ENCODE measurements around the gene FAM118A. TPM values are rescaled to one million over a fixed set of nuclear protein-coding genes. Genes with fewer than 3 reads are reported as not detected.

The FAM118A gene
- total RNA-seq, 1 donor from 2014 or later, result 20.6 TPM

DNA sequence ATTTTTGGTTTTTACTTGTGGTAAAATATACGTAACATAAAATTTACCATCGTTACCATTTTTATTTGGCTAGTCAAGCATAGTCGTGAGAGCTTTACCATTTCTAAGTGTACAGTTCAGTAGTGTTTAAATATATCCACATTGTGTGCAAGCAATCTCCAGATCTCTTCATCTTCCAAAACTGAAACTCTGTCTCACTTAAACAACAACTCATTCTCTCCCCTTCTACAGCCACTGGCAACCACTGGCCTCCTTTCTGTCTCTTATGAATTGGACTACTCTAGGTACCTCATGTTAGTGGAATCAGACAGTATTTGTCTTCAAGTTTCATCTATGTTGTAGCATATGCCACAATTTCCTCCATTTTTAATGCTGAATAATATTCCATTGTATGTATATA, 66.3 kb downstream of the FAM118A start:
- intact Hi-C loops (cut with DNase I), result loop anchor here (10.0 kb wide), 1 partner anchor 81 kb away; no protein-coding TSS in a partner anchor
- H3K4me1 ChIP-seq, result peaks cover 4% of the 10 kb centered on the region
- no peak for DNase-seq

DNA sequence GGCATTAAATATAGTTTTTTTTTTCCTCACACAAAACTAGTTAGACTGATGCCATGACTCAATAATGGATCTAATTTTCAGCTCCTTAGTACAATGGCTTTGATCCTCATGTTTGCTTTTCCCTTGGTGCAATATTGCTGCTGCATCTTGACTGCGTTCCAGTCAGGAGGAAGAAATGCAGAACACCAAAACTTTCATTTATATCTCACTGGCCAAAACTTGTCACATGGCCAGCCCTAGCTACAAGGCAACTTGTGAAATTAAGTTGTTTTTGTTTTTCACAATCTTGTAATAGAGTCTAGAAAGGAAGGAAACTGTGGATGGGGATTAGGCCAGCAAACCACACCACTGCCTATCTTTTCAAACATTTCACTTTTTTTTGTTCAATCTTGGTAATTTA, 67.0 kb downstream of the FAM118A start:
- intact Hi-C loops (cut with DNase I), result loop anchor here (10.0 kb wide), 1 partner anchor 82 kb away; no protein-coding TSS in a partner anchor

More for the DNA sequence above, 66.3 kb downstream of the FAM118A start:
- Histone ChIP-seq H3K9me3 (no peaks in the 10 kb centered on the region), H3K27me3 (no peaks in the 10 kb centered on the region), H3K27ac (no peak overlapping the region), H3K36me3 (no peaks in the 10 kb centered on the region), H3K4me3 (no peak overlapping the region)
- no peak for ATAC-seq
- TF ChIP-seq, protein P1, sequence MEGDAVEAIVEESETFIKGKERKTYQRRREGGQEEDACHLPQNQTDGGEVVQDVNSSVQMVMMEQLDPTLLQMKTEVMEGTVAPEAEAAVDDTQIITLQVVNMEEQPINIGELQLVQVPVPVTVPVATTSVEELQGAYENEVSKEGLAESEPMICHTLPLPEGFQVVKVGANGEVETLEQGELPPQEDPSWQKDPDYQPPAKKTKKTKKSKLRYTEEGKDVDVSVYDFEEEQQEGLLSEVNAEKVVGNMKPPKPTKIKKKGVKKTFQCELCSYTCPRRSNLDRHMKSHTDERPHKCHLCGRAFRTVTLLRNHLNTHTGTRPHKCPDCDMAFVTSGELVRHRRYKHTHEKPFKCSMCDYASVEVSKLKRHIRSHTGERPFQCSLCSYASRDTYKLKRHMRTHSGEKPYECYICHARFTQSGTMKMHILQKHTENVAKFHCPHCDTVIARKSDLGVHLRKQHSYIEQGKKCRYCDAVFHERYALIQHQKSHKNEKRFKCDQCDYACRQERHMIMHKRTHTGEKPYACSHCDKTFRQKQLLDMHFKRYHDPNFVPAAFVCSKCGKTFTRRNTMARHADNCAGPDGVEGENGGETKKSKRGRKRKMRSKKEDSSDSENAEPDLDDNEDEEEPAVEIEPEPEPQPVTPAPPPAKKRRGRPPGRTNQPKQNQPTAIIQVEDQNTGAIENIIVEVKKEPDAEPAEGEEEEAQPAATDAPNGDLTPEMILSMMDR (IDR thresholded peaks at IDR 0.05), result no peak

DNA sequence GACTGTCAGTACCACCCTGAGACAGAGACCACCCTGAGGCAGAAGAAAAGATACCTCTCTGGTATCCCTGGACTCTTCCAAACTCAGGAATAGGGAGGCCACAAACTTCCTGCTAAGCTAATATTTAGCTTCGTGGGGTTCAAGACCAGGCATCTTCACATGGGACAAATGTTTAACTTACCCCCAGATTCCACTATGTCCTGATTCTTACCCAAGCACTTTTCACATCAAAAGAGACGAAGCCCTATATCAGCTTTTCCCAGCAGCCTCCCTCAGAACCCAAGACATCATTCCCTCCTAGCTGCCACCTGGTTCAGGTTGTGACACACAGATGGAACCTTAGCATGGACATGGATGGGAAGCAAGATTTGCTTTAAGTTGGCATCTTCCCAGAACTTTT, 71.6 kb downstream of the FAM118A start:
- no peaks in the 10 kb centered on the region for H3K9me3 ChIP-seq
- no peaks in the 10 kb centered on the region for H3K36me3 ChIP-seq
- ATAC-seq, result no peak
- TF ChIP-seq, protein P1 (IDR thresholded peaks at IDR 0.05), result no peak
- intact Hi-C loops (cut with DNase I), result no loop called here
- no peak overlapping the region for H3K27ac ChIP-seq
- peaks cover 4% of the 10 kb centered on the region for H3K4me1 ChIP-seq
- H3K27me3 ChIP-seq, result peaks cover 4% of the 10 kb centered on the region
- H3K4me3 ChIP-seq, result no peak overlapping the region
- DNase-seq, result no peak

More for the DNA sequence above, 67.0 kb downstream of the FAM118A start:
- Histone ChIP-seq H3K36me3 (no peaks in the 10 kb centered on the region), H3K27me3 (no peaks in the 10 kb centered on the region), H3K9me3 (no peaks in the 10 kb centered on the region), H3K4me3 (no peak overlapping the region), H3K4me1 (peaks cover 4% of the 10 kb centered on the region), H3K27ac (no peak overlapping the region)
- ATAC-seq, result peak; percentile 66
- TF ChIP-seq, protein P1 (IDR thresholded peaks at IDR 0.05), result no peak
- no peak for DNase-seq

DNA sequence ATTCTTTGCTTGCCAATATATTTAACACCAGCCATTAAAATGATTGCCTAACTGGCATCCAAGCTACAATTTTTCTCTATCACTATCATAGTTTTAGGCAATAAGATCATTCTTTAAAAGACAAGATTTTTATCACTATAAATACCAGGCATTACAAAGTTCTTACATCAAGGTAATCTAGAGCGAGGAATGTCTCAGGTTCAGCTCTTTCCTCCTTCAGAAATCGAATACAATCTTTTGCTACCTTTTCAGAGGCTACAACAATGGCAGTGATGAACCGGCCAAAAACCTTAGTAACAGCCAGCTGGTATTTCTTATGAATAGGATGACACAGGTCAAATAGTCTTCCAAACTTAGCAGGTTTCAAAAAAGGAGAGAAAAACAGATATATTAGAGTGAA, 79.8 kb downstream of the FAM118A start:
- TF ChIP-seq, protein P1 (IDR thresholded peaks at IDR 0.05), result no peak
- Histone ChIP-seq H3K27ac (no peak overlapping the region), H3K36me3 (no peaks in the 10 kb centered on the region), H3K9me3 (no peaks in the 10 kb centered on the region), H3K27me3 (peaks cover 4% of the 10 kb centered on the region), H3K4me1 (no peaks in the 10 kb centered on the region), H3K4me3 (no peak overlapping the region)
- ATAC-seq, result no peak
- DNase-seq, result no peak
- intact Hi-C loops (cut with DNase I), result no loop called here

Other genes with a start within 250 kb of the FAM118A start
- 51.5 TPM for gene NUP50, start 146.0 kb upstream of the FAM118A start, total RNA-seq
- 79.5 TPM for gene KIAA0930, start 69.0 kb upstream of the FAM118A start, total RNA-seq
- gene UPK3A, start 25.0 kb upstream of the FAM118A start, total RNA-seq, result not detected
- gene SMC1B, start 103.7 kb downstream of the FAM118A start, total RNA-seq, result not detected
- gene RIBC2, start 103.8 kb downstream of the FAM118A start, total RNA-seq, result not detected
- 272 TPM for gene FBLN1, start 192.9 kb downstream of the FAM118A start, total RNA-seq